HPDE6-E6E7 (cell line): ENCODE data around the gene GNAS.
"Not testable (repeated sequence)": the region's sequence is repeated elsewhere in the genome, so short reads cannot be mapped to it uniquely, and the experiment has no call there.

Experiments
- DNase-seq: peaks from one replicate; pipeline ENCODE4 v3.0.0; 2011; ENCODE audit warnings: missing footprints; ENCODE audit errors: extremely low spot score

Gene GNAS

GRCh38 chr20:58828136-58828535, 24.4 kb upstream of the GNAS start:
- DNase-seq, result no peak

- not testable (repeated sequence) for DNase-seq
Observed at GRCh38 chr20:58828804-58829203, 23.7 kb upstream of the GNAS start.

DNA sequence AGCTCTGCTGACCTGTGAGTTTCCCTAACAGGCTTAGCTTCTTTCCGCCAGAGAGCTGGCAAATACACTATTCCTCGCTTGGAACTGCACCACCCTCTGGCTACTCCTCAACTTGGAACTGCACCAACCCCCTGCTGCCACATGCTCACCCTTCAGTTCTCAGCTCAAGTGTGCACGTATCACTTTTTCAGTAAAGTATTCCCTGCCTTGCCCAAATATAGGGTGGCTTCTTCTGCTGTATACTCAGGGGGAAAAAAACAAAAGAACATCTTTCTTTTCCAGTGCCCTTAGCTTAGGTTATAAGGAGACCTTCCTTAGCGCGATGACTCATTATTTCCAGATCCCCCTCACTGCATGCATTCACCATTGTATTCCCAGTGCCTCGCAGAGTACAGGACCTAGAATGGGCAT, 23.0 kb upstream of the GNAS start:
- DNase-seq, result no peak

DNA sequence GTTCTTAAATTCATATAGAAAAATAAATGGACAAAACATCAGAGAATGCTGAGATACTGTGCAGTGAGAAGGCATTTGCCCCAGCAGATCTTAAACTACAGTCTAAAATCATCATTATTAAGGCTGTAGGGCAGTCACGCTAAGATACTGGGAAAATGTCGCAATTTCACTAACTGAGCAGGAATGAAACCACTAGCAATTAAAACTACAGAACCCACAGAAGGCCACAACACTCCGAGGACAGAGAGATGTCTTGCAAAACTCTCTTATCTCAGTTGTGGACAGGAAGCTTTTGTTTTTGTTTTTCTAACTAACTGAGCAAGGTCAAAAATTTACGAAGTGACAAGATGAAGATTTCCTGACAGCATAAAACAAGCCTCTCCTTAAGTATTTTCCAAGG, 20.1 kb upstream of the GNAS start:
- no peak for DNase-seq

DNA sequence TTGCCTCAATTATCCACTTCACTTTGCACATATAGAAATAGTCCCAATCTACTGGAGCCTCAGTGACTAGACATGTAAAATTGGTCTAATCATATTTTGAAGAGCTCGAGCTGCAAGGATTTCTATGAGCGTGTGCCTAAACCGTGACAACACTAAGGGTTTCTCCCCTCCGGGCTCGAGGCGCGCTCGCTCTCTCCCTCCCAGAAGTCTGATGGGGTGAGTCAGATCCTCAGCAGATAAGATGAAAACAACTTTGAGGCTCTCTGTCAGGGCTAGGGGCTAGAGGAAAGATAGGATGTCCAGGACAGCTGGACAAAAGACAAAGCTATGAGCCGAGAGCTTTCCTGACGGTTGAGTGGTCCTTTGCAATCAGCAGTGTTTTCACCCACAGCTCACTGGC, 18.6 kb upstream of the GNAS start:
- DNase-seq, result no peak

DNA sequence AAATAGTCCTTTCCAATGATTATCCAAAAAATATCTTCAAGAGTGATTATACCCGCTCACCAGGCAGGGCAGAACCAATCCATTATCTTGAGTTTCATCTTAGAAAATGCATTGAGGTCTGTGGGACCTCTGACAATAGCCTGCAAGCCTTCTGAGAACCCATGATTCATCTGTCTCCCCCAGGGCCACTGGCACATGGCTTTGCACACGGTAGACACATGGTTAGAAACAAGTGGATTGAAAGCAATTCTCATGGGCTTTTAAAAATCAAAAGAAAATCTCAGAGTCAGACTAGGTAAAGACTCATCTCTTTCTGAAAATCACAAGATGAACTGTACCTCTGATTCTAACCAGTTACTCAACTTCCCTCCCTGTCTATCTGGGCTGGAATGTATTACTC, 17.3 kb upstream of the GNAS start:
- no peak for DNase-seq

- DNase-seq, result no peak
Observed at GRCh38 chr20:58836616-58837204, 15.8 kb upstream of the GNAS start.

DNA sequence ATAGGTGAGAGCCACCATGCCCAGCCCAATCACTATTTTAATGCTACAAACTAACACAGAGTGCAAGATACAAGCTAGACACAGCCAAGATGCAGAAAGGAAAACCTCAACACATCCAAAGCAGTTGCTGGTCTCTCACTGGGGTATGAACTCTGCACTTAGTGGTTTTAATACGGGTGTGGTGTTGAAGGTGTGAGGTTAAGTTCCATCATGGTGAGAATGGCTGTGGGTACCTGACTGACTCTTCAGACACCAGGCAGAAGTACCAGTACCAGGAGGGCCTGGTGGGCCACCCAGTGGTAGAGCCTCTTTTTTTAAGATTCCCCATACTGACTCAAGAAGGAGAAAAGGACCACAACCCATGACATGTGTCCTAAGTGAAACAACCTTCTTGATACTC, 14.8 kb upstream of the GNAS start:
- no peak for DNase-seq

DNA sequence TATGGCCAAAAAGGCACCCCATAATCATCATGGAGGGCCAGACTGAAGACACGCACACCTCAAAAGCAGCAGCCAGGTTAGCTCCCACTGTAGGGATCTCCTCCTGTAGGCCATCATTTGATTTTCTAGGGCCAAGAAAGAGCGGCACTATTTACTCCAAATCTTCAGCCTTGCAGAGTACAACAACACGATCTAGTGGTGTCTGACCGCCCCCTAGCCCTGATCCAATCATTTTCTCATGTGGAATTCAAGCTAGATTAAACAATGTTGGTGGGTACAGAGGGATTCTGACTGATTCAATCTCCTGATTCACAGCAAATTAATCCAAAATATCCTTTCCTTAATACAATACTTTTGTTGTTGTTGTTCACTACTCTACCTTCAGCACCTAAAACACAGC, 14.3 kb upstream of the GNAS start:
- DNase-seq, result no peak

GRCh38 chr20:58839474-58839874, 13.0 kb upstream of the GNAS start:
- DNase-seq, result no peak

DNA sequence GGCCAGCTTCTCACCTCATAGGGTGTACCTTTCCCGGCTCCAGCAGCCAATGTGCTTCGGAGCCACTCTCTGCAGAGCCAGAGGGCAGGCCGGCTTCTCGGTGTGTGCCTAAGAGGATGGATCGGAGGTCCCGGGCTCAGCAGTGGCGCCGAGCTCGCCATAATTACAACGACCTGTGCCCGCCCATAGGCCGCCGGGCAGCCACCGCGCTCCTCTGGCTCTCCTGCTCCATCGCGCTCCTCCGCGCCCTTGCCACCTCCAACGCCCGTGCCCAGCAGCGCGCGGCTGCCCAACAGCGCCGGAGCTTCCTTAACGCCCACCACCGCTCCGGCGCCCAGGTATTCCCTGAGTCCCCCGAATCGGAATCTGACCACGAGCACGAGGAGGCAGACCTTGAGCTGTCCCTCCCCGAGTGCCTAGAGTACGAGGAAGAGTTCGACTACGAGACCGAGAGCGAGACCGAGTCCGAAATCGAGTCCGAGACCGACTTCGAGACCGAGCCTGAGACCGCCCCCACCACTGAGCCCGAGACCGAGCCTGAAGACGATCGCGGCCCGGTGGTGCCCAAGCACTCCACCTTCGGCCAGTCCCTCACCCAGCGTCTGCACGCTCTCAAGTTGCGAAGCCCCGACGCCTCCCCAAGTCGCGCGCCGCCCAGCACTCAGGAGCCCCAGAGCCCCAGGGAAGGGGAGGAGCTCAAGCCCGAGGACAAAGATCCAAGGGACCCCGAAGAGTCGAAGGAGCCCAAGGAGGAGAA, 12.3 kb upstream of the GNAS start:
- no peak for DNase-seq

GRCh38 chr20:58840816-58841538, 11.5 kb upstream of the GNAS start:
- DNase-seq, result no peak

DNA sequence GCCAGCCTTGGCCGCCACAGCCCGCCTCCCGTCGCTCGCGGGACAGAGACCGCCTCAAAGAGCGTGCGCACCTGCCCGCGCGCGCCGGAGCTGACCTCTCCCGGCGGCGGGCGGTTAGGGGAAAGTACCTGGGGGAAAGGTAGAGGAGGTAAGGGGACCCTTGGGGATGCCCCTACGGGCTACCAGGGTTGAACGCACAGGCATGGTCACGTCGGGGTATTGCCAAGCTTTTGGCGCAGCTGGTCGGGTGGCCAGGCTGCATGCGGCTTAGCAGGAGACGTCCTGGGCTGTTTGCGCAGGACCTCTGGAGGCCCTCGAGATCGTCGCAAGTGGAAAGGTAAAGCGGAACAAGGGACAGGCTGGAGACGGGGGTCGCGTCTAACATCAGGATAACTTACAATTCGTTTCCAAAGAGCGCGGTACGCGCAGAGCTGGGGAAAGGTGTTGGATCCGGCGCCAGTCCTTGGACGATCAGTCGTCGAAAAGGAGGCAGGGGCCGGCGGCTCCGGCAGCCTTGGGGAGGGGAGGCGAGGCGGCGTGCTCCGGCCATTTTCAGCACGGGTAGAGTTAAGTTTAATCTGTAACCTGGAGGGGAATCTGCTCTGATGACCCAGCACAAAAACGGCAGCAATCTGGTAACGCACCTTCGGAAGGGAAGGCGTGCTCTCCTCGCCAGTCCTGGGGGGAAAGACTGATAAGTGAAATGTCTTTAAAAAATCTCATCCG, 10.8 kb upstream of the GNAS start:
- no peak for DNase-seq

- DNase-seq, result no peak
Observed at GRCh38 chr20:58842276-58842675, 10.2 kb upstream of the GNAS start.

DNA sequence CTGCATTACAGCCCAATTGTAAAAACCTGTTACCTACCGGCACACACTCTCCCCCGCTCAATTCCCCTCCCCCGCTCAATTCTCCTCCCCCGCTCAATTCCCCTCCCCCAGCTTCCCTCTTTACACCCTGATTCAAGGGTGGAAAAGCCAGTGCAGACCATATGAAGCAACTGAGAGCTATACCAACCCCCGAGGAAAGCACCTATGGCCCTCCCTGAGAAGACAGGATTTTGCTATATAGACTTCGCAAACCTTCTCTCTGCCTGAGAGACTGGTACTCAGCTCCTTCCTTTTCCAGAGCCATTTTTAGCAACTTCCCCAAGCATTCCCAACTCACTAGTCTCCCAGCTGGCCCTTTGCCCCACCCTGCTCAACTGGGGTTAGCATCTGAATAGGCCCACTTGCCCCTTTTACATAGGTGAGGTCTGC, 9.4 kb upstream of the GNAS start:
- no peak for DNase-seq

GRCh38 chr20:58845706-58846105, 6.8 kb upstream of the GNAS start:
- DNase-seq, result no peak

GRCh38 chr20:58847463-58847862, 5.1 kb upstream of the GNAS start:
- no peak for DNase-seq

GRCh38 chr20:58850693-58851174, 1.8 kb upstream of the GNAS start, which contains the start of gene GNAS-AS1:
Gene GNAS-AS1 (minus strand): TSS chr20:58850902.
- DNase-seq, result peak; percentile 100

- no peak for DNase-seq
Observed at GRCh38 chr20:58851221-58851968, 1.1 kb upstream of the GNAS start.

DNA sequence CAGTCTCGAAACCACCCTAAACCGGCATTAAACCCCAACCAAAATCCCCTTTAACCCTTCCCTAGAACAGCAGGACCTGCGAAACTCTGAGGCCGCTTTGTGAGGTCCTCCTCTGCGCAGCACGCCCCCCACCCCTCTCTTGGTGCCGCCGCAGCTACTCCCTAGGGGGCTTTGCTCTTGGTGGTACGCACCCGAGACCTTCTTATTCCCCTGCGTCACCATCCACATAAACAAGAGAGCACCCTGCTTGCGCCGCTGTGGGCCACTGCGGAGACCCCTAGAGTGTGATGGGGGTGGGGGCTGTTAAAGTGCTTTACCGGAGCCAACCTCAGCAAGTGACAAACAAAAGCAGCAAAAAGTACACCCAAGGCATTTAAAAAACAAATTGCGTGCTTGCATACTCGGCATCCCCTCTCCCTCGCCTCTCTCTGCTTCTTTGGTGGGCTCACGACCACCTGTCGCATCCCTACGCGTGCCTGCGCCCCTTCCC, 502 bp upstream of the GNAS start:
- DNase-seq, result no peak

DNA sequence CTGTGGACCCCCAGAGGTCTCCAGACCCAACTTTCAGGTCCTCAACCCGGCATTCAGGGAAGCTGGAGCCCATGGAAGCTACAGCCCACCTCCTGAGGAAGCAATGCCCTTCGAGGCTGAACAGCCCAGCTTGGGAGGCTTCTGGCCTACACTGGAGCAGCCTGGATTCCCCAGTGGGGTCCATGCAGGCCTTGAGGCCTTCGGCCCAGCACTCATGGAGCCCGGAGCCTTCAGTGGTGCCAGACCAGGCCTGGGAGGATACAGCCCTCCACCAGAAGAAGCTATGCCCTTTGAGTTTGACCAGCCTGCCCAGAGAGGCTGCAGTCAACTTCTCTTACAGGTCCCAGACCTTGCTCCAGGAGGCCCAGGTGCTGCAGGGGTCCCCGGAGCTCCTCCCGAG, 950 bp downstream of the GNAS start:
- DNase-seq, result no peak
